GM19463 (cell line): Measurements from ENCODE around the gene SUN1.

Source experiments
- ATAC-seq: cut with Tn5 transposase; IDR thresholded peaks from one replicate; pipeline ENCODE4 v1.9.1; 2021; ENCODE audit warnings: mild to moderate bottlenecking, moderate library complexity; ENCODE audit not compliant: unreplicated experiment

SUN1 gene

GRCh38 chr7:901041-901387 is 68.7 kb downstream of the SUN1 start:
- no peak for ATAC-seq

GRCh38 chr7:901388-902154 is 69.3 kb downstream of the SUN1 start:
- no peak for ATAC-seq

GRCh38 chr7:902996-903395 is 70.7 kb downstream of the SUN1 start:
- ATAC-seq, result no peak

GRCh38 chr7:903921-904755 is 71.9 kb downstream of the SUN1 start:
- ATAC-seq, result no peak

DNA sequence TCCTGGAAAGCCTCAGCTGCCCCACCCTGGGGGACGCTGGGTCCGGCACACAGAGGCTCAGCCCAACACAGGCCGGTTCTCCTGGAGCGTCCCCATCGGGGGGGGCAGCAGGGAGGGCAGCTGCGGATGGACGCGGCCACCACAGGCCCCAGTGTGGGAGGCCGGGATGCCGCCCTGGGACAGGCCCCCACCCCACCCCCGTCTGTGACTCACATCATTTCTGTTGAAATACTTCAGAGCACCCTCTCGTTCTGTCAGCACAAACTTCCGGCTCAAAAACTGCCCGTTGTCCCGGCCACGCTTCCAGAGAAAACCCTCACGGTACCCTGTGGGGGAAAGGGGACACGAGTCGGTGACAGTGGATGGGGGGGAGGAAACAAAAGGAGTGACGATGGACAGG is 72.6 kb downstream of the SUN1 start:
- no peak for ATAC-seq

DNA sequence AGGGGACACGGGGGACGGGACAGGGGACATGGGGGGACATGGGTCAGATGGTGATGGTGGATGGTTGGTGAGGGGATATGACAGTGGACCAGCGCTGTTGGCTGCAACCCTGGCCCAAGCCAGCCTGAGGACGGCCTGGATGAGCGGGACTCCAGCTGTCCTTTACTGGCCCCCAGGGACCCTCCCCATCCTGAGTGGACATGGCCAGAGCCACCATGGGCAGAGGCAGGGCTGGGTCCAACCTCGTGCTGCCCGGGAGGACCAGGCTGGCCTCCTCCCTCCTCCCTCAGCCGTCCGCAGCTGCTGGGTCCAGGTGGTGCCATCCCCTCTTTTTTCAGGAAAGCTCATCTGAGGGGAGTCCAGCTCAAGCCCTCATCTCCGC is 74.5 kb downstream of the SUN1 start:
- no peak for ATAC-seq

DNA sequence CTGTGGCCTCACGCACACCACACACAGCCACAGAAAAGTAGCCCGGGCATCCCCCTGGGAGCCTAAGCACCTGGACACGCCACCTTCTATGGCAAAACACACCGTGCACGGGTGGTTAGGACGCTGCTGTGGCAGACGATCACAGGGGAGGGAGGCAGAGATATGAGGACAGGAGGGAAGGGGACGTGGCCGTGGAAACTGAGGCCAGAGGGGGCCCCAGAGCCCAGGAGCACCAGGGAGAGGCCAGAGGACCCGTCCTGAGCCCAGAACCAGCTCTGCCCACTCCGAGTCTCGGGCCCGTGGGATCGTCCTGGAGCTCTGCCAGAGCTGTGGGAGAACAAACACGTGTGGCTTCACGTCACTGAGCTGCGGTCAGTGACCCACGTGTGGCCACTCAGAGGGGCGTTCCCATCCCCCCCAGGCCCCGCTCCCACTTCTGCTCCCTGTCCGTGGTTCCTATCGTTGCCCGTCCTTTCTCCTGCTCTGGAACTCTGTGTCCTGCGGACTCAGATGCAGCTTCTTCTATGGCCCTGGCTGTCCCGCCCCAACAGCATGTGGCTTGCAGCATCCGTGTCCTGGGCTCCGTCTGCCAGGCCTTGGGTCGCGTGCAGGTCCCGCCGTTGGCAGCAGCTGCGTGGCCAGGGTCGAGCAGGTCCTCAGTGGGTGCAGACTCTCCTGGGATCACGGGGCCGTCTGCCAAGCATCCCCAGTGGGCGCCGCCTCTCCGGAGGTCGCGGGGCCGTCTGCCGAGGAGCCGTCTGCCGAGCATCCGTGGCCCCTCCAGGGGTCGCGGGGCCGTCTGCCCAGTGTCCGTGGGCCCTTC is 75.1 kb downstream of the SUN1 start:
- ATAC-seq, result no peak

GRCh38 chr7:908159-908581 is 75.9 kb downstream of the SUN1 start:
- ATAC-seq, result no peak

DNA sequence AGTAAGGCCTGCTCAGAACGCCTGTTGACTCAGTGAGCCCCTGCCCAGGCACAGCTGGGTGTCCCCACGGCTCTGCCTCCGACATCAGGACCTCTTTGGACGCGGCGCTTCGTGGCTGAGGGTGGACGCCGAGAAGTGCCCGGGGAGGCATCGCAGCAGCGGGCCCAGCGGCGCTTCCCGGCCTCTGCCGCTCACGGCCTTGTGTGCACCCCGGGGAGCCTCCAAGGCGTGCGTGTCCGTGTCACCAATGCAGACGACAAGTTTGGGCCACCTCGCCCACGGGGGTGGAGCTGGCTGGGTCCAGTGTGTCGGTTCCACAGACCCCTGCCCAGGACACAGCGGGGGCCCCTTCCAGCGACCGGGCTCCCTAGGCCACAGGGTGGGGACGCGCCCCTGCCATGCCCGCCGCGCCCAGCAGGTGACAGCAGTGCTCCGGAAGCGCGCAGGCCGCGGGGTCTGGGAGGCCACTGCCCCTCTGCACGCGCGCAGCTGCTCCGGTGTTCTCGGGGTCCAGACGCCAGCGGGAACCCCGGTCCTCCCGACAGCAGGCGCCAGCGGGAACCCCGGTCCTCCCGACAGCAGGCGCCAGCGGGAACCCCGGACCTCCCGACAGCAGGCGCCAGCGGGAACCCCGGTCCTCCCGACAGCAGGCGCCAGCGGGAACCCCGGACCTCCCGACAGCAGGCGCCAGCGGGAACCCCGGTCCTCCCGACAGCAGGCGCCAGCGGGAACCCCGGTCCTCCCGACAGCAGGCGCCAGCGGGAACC is 76.5 kb downstream of the SUN1 start:
- ATAC-seq, result peak; percentile 90

GRCh38 chr7:909358-910329 is 77.4 kb downstream of the SUN1 start:
- ATAC-seq, result no peak

DNA sequence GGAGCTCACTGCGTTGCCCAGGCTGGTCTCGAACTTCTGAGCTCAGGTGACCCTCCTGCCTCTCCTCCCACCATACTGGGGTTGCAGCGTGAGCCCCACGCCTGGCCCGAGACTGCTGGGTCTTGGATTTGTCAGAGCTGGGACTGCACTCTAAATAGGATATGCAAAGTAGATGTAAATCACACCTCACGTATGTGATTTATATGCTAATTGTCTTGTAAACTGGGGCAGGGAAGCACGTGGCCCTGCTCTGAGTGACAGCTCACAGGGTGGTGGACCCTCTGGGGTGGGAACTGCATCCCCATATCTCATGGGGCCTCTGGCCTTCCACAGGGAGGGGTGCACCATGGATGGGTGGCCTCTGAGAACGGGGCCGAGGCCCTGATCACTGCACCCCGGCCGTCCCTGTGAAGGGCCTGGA is 78.2 kb downstream of the SUN1 start:
- no peak for ATAC-seq

- no peak for ATAC-seq
Observed at GRCh38 chr7:910931-911431, 78.7 kb downstream of the SUN1 start.

DNA sequence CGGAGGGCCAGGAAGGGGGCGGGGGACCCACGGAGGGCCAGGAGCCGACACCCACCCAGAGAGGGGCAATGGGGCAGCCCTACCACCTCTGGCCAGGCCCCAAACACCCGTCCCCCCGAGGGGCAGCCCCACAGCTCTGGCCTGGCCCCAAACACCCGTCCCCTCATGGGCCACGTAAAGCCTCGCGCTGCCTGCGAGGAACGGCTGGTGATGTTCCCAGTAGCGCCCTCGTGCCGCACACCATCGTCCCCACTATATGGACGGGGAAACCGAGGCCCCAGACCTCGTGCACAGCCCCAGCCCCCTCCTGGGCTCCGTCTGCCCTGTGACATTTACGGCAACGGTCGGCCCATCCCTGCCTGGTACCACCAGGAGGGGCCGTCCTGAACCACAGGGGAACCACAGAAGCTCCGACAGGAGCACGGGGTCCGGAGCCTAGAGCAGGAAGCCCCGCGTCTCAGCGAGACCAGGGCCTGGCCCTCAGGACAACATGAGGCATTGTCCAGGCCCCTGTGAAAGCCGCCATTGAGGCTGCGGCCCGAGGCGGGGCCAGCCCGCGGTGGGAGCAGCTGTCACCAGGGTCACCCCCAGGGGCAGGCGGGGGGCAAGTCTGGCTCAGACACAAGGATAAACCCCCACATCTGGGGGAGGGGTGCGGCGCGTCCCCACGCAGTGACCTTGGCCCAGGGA is 79.7 kb downstream of the SUN1 start:
- ATAC-seq, result no peak

- no peak for ATAC-seq
Observed at GRCh38 chr7:913736-914520, 81.7 kb downstream of the SUN1 start.

DNA sequence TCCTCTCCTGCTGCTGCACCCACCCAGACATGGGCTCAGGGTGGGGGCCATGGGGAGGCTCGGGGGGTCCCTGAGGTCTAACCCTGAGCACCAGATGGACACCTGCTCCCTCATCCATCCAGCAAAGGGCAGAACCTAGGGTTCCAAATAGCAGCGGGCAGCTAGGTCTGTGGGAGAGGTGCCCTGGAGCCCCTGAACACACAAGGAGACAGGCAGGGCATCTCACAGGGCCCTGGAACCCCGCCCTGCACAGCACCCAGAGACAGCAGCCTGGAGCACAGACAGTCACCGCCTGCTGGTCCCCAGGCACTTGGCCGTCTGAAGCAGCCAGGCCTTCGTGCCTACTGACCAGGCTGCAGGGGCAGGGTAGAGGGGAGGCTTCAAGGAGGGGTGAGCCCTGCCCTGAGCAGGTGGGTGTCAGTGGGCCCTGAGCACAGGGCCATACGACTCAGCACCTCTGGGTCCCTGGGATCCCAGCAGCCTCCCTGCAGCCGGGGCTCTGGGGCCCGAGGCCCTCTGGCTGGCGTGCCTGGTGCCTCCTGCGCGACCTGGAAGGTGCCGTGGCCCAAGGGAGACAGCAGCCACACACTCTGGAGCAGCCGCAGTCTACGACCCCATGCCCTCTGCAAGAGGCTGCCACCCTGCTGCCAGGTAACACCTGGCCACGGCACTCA is 82.4 kb downstream of the SUN1 start:
- ATAC-seq, result no peak

DNA sequence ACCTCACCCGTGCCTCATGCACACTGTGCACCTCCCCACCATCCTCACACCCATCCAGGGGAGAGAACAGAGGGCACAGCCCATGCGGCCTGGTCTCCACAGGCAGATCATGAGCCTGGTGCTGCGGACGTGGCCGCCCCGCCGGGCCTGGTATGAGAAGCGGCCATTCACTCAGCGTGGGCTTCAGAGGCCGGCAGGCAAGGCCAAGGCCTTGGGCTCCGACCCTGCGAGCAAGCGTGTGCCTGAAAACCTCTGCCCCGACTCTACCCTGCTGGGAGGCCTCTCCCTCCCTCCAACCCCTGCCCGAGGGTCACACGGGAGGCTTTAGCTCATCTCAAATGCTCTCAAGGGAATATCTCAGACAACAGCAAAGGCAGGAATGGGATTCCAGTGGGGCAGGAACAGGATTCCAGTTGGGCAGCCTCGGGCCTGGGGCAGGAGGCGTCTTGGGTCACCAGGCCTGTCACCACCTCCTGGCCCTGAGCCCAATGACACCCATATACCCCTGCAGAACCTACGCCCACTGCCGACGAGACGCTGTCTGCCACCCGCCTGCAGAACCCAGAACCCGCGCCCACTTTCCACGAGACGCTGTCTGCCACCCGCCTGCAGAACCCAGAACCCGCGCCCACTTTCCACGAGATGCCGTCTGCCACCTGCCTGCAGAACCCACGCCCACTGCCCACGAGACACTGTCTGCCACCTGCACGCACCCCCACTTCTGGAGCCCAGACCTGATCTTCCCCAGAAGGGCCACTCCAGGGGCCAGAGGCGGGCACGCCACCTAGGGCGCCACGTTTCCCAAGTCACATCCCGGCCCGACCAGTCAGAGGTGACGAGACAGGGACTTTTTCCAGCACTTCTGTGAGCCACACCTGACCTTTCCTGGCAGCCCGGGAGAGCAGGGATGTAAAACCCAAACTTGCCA is 83.3 kb downstream of the SUN1 start:
- no peak for ATAC-seq
